EH (cell line): ENCODE results near the gene SGMS1.
"Not testable (repeated sequence)": the region's sequence is repeated elsewhere in the genome, so short reads cannot be mapped to it uniquely, and the experiment has no call there.

Source experiments
- DNase-seq: peaks from one replicate; pipeline ENCODE4 v3.0.0-alpha.2; 2015; ENCODE audit warnings: low read depth

The SGMS1 gene

DNA sequence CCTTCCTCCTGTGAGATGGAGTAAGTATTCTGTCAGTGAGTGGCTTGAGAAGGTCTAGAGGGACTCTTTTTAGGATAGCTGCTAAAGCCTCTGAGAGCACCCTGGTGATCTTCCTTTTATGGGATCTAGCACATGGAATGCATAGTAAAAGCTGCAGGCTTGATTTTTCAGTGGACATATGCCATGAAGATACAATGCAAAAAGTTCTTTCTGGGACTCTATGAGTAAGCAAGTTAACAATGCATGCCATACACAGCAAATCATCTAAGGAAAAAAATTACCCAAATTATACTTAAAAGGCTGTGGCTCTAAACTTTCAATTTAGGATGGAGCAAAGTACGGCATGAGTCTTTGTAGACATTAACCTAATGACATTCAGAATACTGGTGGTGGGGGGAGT is 154.5 kb downstream of the SGMS1 start:
- peak; percentile 88 for DNase-seq

DNA sequence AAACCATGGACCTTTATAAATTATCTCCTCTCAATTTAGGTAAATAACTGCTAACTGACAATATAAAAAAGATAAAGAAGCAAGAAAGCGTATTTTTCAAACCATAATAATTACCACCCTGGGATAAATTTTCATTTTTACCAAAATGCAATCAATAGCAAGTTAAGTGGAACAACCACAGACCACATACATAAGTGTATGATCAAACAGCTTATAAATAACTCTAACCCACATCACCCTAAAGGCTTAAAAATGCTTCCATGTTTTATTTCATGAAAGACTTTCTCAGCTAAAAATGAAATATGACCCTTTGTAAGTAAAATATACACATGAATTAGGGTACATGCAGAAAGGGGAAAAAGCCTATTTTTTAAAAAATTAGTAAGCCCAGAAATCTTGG is 156.5 kb downstream of the SGMS1 start:
- DNase-seq, result no peak

DNA sequence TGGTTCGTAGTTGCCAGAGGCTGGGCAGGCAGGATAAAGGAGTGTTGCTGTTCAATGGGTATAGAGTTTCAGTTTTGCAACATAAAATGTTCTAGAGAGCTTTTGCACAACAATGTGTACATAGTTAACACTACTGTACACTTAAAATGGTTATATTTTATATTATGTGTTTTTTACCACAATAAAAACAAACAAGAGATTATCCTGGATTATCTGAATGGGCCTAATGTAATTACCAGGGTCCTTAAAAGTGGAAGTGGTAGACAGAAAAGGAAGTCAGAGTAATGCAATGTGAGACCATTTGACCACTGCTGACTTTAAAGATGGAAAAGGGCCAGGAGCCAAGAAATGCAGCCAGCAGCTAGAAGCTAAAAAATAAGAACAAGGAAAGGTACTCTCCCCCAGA is 159.7 kb downstream of the SGMS1 start:
- peak; percentile 38 for DNase-seq

DNA sequence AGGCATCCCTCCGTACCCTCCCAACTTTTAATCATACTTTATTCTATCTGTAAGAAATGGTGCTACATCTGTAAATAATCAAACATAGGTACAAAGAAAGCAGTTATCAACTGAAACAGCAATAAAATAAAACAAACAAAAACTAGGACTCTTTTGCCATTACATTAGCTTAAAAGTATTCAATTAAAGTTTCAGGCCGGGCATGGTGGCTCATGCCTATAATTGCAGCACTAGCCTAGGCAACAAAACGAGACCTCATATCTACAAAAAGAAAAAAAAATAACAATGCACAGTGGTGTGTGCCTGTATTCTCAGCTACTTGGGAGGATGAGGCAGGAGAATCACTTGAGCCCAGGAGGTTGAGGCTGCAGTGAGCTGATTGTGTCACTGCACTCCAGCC is 161.9 kb downstream of the SGMS1 start:
- no peak for DNase-seq

DNA sequence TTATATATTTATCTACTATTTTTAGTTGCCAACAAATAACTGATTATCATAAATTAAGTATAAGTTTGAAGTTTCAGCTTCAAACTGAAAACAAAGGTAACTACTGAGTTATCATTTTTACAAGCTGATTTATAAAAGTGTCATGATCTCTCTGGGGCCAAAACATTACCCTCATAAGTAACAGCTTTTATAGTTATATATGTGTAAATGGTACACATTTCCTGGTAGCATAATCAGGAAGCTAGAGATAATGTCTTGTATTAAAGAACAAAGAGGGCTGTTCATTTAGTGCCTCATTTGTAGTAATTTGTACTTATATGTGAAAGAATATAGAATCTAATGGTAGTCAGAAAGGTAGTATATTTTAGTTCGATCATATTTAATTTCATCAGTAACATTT is 162.6 kb downstream of the SGMS1 start:
- no peak for DNase-seq

DNA sequence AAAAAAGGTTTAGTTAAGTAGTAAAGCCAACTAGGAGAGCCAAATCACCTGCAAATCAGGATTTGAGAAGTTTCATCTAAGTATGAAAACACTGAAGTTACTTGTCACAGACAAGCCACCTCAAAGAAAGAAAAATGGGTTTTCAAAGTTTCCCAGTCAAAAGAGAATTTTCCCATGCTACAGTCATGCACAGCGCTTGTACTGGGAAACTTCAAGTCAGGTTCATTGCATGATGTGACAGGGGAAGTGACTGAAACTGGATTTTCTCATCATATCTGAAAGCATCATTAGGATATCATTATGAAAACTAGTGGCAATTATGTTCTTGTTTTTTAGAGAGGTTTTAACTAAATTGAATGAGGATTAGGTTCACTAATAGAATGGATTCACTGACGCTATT is 167.0 kb downstream of the SGMS1 start:
- no peak for DNase-seq

DNA sequence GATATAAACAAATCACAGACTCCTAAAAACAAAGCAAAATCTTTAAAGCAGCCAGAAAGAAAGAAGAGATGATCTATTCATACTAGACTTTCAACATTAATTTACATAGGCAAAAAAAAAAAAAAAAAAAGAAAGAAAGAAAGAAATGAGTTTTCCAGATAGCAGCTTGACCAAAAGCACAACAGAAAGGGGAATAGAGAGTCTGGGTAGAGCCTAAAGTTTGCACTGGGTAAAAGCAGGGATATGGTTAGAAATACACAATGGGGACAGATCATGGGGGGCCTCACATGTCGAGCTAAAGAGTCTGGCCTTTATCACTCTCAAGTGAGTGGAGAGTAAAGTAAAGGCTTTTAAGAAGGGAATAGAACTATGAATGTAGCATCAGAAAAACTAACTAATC is 169.8 kb downstream of the SGMS1 start:
- DNase-seq, result no peak

DNA sequence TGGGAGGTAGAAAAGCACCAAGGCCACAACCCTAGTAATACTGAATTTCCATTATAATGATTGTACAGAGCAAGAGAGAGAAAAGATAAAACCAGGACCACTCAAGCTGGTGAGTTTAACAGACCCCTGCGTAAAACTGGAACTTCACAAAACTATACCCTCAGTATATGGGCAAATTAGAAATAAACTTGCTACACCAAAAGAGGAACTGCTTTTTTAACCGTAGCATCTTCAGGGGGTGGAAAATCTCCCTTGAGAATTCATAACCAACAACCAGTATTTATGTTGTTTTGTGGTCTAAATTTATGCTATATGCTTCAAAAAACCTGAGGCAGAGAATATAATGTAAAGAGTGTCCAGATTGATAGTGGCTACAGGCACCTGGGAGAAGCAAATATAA is 171.2 kb downstream of the SGMS1 start:
- DNase-seq, result no peak

DNA sequence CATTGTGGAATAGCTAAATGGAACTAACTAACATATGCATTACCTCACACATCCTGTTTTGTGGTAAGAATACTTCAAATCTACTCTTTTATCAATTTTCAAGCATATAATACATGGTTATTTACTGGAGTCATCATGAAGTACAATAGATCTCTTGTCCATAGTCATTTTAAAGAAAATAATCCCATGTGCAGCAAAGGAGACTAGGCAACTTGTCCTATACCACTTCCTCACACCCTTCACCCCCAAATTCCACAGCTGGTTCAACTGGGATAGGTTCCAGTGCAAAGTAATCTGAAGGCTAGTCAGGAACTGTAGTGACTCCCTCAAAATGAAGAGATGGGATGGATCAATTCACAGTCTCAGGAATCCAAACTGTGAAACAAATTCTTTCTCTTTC is 176.1 kb downstream of the SGMS1 start:
- peak; percentile 2 for DNase-seq

DNA sequence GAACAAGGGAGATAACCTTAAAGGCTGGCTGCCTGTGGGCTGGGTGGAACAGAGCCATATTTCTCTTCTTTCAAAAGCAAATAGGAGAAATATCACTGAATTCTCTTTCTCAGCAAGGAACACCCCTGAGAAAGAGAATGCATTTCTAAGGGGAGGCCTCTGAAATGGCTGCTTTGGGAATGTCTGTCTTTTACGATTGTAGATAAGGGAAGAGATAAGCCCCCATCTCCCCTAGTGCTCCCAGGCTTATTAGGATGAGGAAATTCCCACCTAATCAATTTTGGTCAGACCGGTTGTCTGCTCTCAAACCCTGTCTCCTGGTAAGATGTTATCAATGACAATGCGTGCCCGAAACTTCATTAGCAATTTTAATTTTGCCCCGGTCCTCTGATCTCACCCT is 178.0 kb downstream of the SGMS1 start:
- DNase-seq, result not testable (repeated sequence)

DNA sequence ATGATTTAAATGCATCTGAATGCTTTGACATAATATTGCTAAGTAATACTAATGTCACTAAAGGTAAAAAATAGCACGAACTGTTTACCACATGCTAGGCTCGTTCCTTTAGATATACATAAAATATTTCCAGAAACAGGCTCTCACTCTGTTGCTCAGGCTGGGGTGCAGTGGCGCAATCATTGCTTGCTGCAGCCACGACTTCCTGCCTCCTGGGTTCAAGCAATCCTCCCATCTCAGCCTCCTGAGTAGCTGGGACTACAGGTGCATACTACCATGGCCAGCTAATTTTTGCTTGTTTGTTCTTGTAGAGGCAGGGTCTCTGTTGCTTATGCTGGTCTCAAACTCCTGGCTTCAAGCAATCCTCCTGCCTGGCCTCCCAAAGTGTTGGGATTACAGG is 183.3 kb downstream of the SGMS1 start:
- no peak for DNase-seq

DNA sequence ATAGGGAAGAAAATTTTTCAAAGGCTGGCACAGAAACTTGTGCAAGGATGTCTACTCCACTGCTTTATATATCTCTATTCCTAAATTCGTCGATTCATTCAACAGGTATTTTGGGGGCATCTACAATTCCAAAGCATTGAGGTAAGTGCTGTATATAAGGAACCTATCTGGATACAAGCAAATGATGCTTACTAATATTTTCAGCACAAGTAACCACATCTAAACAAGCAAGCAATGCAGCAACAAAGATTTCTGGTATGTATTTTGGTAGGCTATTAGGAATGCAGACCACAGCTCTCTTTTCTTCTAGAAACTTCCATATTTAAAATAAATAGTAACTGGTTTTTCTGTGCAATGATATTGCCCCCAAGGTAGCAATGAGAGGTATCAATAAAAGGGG is 183.9 kb downstream of the SGMS1 start:
- no peak for DNase-seq

DNA sequence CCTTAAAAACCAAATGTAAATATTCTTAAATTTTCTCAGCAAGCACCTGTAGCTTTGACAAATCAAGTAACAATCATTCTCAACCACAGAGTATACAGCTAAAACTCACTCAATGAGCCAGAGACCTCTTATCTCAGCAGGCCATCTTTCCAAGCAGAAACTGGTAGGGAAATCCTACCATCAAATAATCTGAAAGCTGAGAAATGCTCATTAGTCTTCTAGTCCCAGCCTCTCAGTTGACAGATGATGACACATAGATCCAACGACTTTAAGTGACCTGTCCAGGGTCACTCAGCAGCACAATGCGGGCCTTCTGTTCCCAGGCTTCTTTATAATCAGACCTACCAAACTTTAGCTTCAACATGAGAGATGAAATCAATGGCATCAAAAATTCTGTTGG is 184.6 kb downstream of the SGMS1 start:
- no peak for DNase-seq

DNA sequence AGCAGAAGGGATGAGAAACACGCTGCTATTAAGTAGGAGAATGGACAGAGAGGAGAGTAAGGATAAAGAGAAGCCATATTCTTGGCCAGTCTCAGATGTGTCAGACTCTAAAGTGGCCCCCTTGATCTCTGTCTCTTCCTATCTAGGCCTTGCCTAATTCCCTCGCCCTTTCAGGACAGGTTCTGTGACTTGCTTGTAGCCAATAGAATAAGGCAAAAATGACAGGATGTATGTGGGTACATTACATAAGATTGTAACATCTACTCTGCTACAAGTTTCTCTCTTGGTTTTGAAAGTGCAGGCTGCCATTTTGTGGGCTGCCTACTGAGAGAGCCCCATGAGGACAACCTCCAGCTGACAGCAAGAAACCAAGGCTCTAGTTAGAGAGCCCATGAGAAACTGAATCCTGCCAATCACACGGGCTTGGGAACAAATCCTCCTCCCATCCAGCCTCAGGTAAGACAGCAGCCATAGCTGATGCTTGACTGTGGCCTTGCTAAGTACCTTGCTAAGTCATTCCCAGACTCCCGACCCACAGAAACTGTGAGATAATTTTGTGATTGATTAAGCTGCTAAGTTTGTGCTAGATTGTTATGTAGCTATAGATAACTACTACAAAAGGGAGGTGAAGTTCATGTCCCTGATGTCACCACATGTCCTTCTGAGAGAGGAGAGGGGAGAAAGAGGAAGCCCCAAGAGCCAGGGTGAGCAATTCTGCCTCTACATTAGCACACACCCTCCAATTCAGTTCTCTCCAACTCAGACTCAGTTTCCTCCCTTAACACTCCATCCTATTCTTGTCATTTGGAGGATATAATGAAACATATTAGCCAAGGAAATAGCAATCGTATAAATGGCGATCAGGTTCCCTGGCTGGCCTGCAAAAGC is 185.5 kb downstream of the SGMS1 start:
- no peak for DNase-seq

DNA sequence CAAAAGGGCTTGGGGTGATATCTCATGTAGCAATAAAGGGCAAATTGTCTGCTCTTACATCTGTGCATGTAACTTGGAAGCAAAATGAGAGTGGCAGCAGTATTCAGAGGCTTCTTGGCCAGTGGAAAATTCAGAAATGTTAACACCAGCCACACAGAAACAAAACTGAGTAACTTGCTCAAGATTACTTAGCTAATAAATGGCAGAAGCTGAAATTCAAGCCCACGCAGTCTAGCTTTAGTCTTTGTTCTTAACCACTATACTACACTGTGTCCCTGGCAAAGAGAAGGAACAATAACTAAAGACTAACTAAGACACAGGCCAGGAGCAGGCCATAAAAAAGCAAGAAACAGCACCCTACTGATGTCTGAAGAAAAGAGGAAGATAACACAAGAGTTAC is 186.5 kb downstream of the SGMS1 start:
- no peak for DNase-seq

DNA sequence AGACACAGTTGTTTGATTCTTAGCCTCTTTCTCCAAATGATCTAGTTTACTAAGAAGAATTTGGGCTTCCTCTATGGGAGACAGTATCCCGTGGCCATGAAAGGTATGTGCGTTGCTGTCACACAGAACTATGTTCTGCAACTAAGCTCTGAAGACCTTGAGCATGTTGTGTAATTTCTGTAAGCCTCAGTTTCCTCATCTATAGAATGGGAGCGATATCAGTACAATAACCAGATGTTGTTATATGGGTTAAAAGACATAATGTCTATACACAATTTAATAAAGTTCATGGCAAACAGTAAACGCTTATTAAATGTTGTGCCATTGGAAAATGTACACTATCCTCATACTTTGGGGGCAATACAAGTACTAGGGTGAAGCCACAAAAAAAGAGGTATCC is 187.0 kb downstream of the SGMS1 start:
- no peak for DNase-seq

DNA sequence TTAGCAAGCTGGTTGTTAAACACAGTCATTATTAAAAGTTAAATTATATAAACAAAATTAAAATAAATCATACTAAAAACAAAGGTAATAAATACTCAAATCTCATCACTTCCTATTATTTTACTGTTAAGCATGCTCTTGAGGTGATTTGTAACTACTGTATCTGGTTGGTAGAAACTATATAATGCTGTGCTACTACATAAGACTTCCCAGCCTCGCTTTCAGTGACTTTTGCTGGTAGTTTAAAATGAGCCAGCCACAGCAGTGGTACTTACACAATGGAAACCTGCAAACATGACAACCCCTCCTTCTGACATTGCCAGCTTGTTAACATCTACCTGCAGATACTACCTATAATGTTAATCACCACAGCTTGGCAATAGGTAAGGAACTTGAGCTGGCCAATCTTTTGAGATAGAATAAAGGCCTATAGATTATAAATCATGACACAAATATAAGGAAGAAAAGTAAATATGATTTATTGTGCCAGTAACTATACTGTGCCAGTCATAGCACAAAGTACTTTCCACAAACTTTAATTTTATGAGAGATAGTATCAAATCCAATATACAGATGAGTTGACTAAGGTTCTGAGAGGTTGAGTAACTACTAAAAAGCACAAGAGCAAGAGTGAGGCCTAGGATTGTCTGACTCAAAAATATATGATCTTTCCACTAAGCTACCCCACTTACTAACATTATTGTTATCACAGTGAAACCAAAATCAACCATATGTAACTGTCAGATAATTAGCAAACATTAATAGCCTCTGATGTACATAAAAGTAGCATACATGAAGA is 191.3 kb downstream of the SGMS1 start:
- DNase-seq, result no peak

DNA sequence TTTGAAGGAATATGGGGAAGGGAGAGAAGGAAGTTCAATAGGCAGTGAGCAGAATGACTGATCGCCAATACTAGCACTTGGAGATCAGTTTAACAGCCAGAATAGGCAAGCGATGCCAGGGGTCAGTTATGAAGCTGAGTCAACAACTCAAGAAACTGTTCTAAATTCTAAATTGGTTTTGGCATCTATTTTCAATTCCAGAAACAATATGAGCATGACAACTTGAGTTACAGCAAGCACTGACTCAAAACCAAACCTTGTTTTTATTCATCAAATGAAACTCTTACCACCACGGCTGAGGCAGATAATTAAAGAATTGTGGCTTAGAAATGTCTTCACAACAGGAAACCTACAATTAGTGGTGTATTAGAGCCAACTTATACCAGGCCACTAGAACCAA is 192.0 kb downstream of the SGMS1 start:
- DNase-seq, result peak; percentile 60

DNA sequence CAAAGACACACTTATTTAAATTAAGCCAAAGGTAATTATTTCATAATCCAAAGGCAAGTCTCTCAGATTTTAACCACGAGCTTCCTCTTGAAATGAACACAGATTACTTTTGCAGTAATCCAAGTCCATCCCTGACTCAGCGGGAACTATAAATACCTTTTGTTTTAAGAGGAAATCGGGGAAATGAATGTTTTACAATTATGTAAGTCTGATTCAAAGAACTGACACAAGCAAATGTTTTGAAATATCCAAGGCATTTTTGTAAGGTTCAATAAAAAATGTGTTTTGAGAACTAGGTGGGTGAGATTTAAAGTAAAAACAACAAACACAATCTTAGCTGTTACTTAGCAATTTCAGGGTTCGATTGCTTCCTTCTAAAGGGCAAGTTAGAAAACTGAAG is 192.6 kb downstream of the SGMS1 start:
- peak; percentile 66 for DNase-seq

DNA sequence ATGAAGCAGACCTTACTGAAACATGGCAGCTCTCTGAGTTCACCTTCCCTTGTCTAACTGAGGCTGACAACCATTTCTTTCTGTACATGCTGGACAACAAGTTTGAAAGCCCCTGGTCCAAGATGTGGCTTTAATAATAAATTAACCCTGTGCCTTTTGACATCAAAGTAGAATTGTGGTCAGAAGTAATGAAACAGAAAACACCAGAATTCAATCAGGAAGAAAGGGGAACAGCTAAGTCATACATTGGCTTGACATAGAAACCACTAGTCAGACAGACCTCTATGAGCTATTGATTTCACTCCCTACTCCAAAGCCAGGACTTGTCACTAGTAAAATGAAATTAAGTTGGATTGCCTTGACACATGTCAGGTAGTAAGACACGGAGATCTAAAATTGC is 197.3 kb downstream of the SGMS1 start:
- DNase-seq, result no peak

DNA sequence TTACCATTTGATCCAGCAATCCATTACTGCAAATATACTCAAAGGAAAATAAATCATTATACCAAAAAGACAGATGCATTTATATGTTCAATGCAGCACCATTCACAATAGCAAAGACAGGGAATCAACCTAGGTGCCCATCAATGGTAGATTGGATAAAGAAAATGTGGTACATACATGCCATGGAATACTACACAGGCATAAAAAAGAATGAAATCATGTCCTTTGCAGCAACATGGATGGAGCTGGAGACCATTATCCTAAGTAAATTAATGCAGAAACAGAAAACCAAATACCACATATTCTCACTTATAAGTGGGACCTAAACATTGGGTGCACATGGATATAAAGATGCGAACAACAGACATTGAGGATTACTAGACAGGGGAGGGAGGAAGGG is 198.5 kb downstream of the SGMS1 start:
- not testable (repeated sequence) for DNase-seq

DNA sequence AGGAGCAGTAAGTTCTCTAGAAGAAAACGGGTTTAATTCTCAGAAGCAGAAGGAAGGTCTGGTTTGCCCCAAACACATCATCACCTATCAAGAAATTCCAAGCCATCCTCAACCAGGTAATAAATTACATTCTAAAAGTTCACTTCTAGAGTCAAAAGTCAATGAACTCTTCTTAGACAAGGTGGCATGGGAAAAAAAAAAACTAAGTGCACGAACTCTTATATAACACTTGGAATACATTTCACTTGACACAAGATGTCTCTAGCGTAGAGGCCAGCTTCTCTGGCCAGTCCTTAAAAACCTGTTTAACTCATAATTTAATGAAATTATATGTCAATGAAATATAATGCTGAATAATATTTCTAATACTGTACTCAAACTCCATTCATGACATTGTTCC is 200.3 kb downstream of the SGMS1 start:
- DNase-seq, result no peak

DNA sequence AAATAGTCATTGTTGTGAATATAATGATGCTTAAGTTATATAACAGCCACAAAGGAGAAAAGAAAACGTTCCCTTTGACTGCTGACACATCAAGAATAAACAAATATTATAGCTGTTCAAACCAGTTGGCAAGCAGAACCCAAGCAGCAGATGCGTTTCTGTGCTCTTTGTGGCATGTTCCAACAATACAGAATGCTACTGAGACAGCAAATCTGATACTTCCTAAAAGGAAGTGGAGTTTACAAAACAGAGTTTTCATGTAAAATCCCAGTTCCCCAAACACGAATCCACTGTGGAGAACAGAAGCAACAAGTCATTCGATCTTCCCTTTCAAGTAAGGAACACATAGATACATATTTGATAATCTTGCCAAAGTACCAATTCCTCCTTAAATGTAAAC is 201.5 kb downstream of the SGMS1 start:
- no peak for DNase-seq
